Transverse colon (tissue), 4 donors: ENCODE results near the gene TUBG2. TPM values are rescaled to one million over a fixed set of nuclear protein-coding genes. Genes with fewer than 3 reads are reported as not detected.
"Not testable (repeated sequence)": the region's sequence is repeated elsewhere in the genome, so short reads cannot be mapped to it uniquely, and the experiment has no call there.

Source experiments
- DNase-seq: peaks from one replicate; pipeline ENCODE4 v3.0.0-alpha.2; 2019
- H3K27ac ChIP-seq, 4 donors: fragments of 200-600 bp; sonication (generic); 2 replicates each; pipeline ENCODE4 v1.5.1; 2016 to 2018; ENCODE audit warnings: inconsistent platforms in 4 of 4
- H3K27me3 ChIP-seq: fragments of 200-600 bp; sonication (generic); 2 replicates; pipeline ENCODE4 v1.5.1; 2017; ENCODE audit warnings: inconsistent platforms
- H3K36me3 ChIP-seq, 4 donors: fragments of 200-600 bp; sonication (generic); 2 replicates each; pipeline ENCODE4 v1.5.1; 2017 to 2019; ENCODE audit warnings: inconsistent platforms in 4 of 4
- H3K4me1 ChIP-seq, 4 donors: fragments of 200-600 bp; sonication (generic); 2 replicates each; pipeline ENCODE4 v1.5.1; 2017 to 2020; ENCODE audit warnings: inconsistent platforms in 4 of 4
- H3K4me3 ChIP-seq, 4 donors: fragments of 200-600 bp; sonication (generic); 1 replicate in 1 of 4; 2 replicates in 3 of 4; pipeline versions ENCODE4 v1.5.1 to v1.6.1; 2017 to 2019; ENCODE audit warnings: inconsistent platforms in 4 of 4
- H3K9me3 ChIP-seq, 2 donors: fragments of 200-600 bp; sonication (generic); 2 replicates each; pipeline ENCODE4 v1.5.1; 2017 to 2019; ENCODE audit warnings: inconsistent platforms in 2 of 2
- EP300 ChIP-seq: sonication (generic); formaldehyde crosslinking; IDR thresholded peaks from one replicate; pipeline ENCODE4 v1.6.1; 2017; ENCODE audit warnings: antibody characterized with exemption, low read depth
- POLR2A ChIP-seq: fragments of 450-650 bp; IDR thresholded peaks from one replicate; pipeline ENCODE4 v1.6.1; 2016; ENCODE audit warnings: antibody characterized with exemption, mild to moderate bottlenecking, moderate library complexity
- POLR2AphosphoS5 ChIP-seq, 3 donors: sonication (generic); formaldehyde crosslinking; IDR thresholded peaks; one replicate each; pipeline ENCODE4 v1.6.1; 2016; ENCODE audit warnings: antibody characterized with exemption in 3 of 3
- WGBS, 2 donors: methylation state at CpG; one replicate each; pipeline ENCODE4 v1.1.5; 2018; ENCODE audit warnings: low coverage in 1 of 2; 5-methylcytosine and 5-hydroxymethylcytosine counted together
- in situ Hi-C, 4 donors: fragments of 200-750 bp; cut with MboI; loops; one replicate each; pipeline versions ENCODE4 v1.15.0 to v1.15.1; 2017; ENCODE audit warnings: low sequenced_read_pairs in 3 of 4, low pct_ligation_motif_present in 1 of 4, low pct_unique_long_range_greater_than_20kb in 1 of 4
- intact Hi-C: fragments of 100-400 bp; cut with DNase I; formaldehyde crosslinking; loops from one replicate; pipeline ENCODE4 v1.15.1; 2023; ENCODE audit warnings: low total_unique reads
- total RNA-seq, 4 donors: library from RNA; depleted of rRNA; stranded (reverse); fragments of >200 nt; gene quantifications; one replicate each; pipeline ENCODE4 v1.1.0, GENCODE V29; 2016
- TF ChIP-seq, protein P1 (sequence below), 5 experiments: fragments of 200-600 bp in 3 of 5; fragments of 450-650 bp in 2 of 5; sonication (generic) in 3 of 5; IDR thresholded peaks; 1 replicate in 2 of 5; 2 replicates in 3 of 5; pipeline ENCODE4 v1.5.1; 2016 to 2017; ENCODE audit warnings: antibody characterized with exemption in 5 of 5, inconsistent platforms in 3 of 5, mild to moderate bottlenecking in 2 of 5, moderate library complexity in 1 of 5

The TUBG2 gene
- total RNA-seq, 4 donors from 2014 or later = 9.6 to 53.1 (median 26.7) TPM

DNA sequence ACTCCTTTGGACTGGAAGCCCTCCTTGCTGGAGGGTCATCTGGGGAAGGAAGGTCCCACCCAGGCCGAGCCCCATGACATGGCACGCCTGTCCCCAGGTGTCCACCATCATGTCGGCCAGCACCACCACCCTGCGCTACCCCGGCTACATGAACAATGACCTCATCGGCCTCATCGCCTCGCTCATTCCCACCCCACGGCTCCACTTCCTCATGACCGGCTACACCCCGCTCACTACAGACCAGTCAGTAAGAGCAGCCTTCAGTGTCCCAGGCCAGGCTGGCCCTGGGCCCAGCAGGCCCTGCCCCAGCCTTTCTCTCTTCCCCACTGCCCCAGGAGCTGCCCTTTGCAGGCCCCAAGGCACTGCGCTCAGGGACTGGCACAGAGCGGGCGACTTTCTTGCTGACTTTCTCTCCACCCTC is 6.5 kb downstream of the TUBG2 start:
- WGBS, 2 donors = 87% methylated on average over 14 of the region's 14 CpGs; no CpG with 5 or more reads in 1 of the 2 donors
- no peak overlapping the region for H3K4me3 ChIP-seq
- no peak for TF ChIP-seq POLR2AphosphoS5 (IDR thresholded peaks at IDR 0.05)
- TF ChIP-seq POLR2A = no peak
- no peak for TF ChIP-seq EP300
- TF ChIP-seq, protein P1, sequence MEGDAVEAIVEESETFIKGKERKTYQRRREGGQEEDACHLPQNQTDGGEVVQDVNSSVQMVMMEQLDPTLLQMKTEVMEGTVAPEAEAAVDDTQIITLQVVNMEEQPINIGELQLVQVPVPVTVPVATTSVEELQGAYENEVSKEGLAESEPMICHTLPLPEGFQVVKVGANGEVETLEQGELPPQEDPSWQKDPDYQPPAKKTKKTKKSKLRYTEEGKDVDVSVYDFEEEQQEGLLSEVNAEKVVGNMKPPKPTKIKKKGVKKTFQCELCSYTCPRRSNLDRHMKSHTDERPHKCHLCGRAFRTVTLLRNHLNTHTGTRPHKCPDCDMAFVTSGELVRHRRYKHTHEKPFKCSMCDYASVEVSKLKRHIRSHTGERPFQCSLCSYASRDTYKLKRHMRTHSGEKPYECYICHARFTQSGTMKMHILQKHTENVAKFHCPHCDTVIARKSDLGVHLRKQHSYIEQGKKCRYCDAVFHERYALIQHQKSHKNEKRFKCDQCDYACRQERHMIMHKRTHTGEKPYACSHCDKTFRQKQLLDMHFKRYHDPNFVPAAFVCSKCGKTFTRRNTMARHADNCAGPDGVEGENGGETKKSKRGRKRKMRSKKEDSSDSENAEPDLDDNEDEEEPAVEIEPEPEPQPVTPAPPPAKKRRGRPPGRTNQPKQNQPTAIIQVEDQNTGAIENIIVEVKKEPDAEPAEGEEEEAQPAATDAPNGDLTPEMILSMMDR (IDR thresholded peaks at IDR 0.05) = no peak
- no peaks in the 10 kb centered on the region for H3K9me3 ChIP-seq
- peaks cover 19 to 31% (median 26%) of the 10 kb centered on the region in 4 donors for H3K4me1 ChIP-seq
- in situ Hi-C loops (no loop called here), intact Hi-C loops (no loop called here)
- no peak overlapping the region for H3K27ac ChIP-seq
- H3K27me3 ChIP-seq = no peaks in the 10 kb centered on the region
- DNase-seq = no peak
- H3K36me3 ChIP-seq = no peaks in the 10 kb centered on the region

DNA sequence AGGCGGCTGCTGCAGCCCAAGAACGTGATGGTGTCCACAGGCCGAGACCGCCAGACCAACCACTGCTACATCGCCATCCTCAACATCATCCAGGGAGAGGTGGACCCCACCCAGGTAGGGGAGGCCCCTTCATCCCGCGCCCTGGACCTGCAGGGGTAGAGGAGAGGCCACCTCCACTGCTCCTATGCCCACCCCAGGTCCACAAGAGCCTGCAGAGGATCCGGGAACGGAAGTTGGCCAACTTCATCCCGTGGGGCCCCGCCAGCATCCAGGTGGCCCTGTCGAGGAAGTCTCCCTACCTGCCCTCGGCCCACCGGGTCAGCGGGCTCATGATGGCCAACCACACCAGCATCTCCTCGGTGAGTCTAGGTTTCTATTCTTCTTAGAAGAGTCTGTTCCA is 7.0 kb downstream of the TUBG2 start:
- not testable (repeated sequence) for H3K36me3 ChIP-seq
- H3K4me1 ChIP-seq = peaks cover 19 to 25% (median 23%) of the 10 kb centered on the region in 4 donors

DNA sequence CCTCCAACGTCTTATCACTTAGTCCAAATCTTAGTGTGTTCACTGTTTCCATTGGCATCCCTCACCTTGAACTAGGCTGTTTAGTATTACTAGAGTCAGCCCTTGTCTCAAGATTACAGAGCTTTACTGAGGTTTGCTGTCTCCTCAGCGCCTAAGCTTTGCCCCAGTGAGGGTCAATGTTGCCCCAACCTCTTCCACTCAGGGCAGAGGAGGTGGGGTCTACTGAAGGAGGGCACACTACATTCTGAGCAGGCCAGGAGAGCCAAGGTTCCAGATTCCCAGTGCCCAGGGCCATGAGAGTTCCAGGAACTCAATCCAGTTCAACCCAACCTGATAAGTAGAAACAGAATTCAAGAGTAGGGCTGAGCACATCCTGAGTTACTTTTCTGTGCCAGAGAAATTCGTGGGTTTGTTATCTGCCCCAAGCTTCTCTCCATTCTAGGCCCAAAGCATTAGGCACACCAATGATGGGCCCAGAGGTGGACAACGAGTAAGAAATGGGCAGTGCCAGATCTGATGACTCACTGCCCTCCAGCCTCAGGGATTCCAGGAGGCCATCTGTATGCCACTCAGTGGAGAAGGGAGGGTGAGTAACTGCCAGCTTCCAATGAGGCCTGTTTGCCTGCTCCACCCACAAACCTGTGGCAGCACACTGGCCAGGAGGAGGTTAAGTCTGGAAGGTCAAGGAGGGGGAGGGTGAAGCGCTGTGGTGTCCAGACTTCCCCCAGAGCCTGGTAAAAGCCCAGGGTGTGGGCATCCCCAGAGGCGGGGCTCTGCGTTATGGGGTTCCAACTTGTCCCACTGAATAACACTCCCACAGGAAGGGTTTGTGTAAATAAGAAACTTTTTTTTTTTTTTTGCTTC is 8.2 kb downstream of the TUBG2 start:
- Histone ChIP-seq H3K27me3 (no peaks in the 10 kb centered on the region), H3K36me3 (no peaks in the 10 kb centered on the region), H3K4me1 (peaks cover 19 to 25% (median 22%) of the 10 kb centered on the region in 4 donors), H3K27ac (peak overlapping the region; percentile 59 to 79 (median 76)), H3K9me3 (no peaks in the 10 kb centered on the region), H3K4me3 (no peak overlapping the region)
- DNase-seq = peak; percentile 59
- 15 to 40% methylated on average over 4 to 7 of the region's 7 CpGs for WGBS, 2 donors
- intact Hi-C loops (no loop called here), in situ Hi-C loops (no loop called here)
- TF ChIP-seq, protein P1 (IDR thresholded peaks at IDR 0.05) = no peak
- TF ChIP-seq POLR2AphosphoS5 (IDR thresholded peaks at IDR 0.05) (no peak), EP300 (no peak), POLR2A (no peak)

More for the DNA sequence above, 7.0 kb downstream of the TUBG2 start:
- in situ Hi-C loops, H3K27ac ChIP-seq, intact Hi-C loops, H3K4me3 ChIP-seq, H3K27me3 ChIP-seq, H3K9me3 ChIP-seq, DNase-seq: not testable (repeated sequence)
- 90% methylated on average over 9 of the region's 16 CpGs; no CpG with 5 or more reads in 1 of the 2 donors for WGBS, 2 donors

DNA sequence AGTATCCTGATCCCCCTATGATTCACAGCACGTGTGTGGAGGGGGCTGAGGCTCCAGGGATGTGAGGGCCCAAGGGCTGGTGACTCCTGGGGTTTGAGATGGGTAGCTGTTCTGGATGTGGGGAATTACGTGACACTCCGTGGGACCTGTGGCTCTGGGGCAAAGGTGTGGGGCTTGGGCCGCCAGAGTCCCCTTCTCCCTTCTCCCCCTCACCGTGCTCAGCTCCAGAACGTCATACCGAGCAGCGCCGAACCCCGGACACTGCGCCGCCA is 10.6 kb downstream of the TUBG2 start:
- Histone ChIP-seq H3K4me3 (no peak overlapping the region), H3K4me1 (peaks cover 23 to 40% (median 32%) of the 10 kb centered on the region in 4 donors), H3K9me3 (no peaks in the 10 kb centered on the region), H3K36me3 (no peaks in the 10 kb centered on the region), H3K27ac (peak overlapping the region in 1 of 4 donors; percentile 79), H3K27me3 (no peaks in the 10 kb centered on the region)
- TF ChIP-seq EP300 (no peak), POLR2A (no peak), POLR2AphosphoS5 (IDR thresholded peaks at IDR 0.05) (no peak)
- TF ChIP-seq, protein P1 (IDR thresholded peaks at IDR 0.05) = no peak
- DNase-seq = no peak
- intact Hi-C loops (no loop called here), in situ Hi-C loops (no loop called here)
- 92% methylated on average over 12 of the region's 12 CpGs; no CpG with 5 or more reads in 1 of the 2 donors for WGBS, 2 donors
